COLO668 (cell line): Measurements from ENCODE around the gene RBPMS2.
A peak's percentile ranks its signal among the peaks of the same experiment; 100 is the strongest.

ENCODE experiments used
- DNase-seq: peaks from one replicate; lab custom pipeline; 2025; ENCODE audit not compliant: unreplicated experiment; lab: John Stamatoyannopoulos, UW

The RBPMS2 gene

DNA sequence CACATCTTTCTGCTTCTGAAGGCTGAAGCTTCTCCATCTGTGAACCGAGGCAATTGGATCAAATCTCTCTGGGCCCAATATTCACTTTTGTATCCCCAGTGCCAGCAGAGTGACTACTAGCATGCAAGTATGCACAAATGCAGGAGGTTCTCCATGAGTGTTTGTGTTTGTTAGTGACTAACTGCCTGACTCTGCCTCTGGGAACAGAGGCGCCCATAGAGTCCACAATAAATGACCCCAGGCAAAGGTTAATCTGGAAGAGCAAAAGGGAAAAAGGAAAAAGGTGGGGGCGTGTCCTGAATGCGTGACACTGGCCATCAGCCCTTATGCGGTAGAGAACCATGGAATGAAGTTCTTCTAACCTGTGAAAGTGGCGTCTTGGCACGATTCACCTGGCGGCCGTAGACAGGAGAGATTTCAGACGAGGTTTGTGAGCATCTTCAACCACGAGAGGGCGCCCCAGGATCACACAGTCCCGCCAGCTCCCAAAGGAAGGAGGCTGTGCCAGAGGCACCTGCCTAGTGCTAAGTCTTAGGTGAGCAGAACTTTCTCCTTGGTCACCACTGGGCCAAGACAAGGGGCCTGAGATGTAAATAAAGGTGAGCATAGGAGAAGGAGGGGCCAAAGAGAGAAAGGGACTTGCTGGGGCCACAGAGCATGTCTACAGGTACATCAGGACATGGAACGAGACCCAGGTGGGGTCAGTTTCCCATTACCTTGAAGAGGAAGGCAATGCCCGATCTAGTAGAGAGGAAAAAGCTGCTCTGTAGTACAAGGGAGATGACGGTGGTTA, 44.2 kb downstream of the RBPMS2 start:
- peak; percentile 82 for DNase-seq

DNA sequence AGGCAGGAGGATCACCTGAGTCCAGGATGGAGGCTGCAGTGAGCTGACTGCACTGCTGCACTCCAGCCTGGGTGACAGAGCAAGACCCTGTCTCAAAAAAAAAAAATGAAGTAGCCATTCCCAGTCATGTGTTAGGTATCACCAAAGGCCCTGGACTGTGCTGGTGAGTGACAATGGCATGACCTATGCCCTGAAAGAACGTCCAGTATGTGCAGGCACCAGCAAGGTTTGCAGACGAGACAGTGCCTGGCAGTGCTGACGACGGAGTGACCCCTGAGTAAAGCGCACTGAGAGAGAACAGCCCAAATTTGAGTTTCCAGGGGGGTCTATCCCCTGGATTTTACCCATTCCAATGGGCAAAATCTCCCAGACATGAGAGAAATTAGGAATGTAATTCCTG, 45.2 kb downstream of the RBPMS2 start:
- no peak for DNase-seq

DNA sequence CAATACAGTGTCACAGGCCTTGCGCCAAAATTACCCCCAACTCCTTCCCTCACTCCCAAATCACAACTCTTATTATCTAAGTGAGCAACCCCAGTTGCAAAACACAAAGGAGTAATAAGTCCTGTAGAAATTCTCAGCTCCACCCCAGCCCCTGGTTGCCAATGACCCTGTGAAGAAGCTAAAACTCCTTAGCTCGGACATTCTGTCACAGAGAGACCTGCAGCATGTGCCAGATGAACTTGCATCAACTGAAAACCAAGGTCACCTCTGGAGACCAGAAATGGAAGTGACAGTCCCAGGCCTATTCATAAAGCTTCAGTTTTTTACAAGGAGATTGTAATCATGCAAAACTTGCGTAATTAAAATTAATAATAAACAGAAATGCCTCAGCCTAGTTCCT, 55.2 kb downstream of the RBPMS2 start:
- DNase-seq = no peak

DNA sequence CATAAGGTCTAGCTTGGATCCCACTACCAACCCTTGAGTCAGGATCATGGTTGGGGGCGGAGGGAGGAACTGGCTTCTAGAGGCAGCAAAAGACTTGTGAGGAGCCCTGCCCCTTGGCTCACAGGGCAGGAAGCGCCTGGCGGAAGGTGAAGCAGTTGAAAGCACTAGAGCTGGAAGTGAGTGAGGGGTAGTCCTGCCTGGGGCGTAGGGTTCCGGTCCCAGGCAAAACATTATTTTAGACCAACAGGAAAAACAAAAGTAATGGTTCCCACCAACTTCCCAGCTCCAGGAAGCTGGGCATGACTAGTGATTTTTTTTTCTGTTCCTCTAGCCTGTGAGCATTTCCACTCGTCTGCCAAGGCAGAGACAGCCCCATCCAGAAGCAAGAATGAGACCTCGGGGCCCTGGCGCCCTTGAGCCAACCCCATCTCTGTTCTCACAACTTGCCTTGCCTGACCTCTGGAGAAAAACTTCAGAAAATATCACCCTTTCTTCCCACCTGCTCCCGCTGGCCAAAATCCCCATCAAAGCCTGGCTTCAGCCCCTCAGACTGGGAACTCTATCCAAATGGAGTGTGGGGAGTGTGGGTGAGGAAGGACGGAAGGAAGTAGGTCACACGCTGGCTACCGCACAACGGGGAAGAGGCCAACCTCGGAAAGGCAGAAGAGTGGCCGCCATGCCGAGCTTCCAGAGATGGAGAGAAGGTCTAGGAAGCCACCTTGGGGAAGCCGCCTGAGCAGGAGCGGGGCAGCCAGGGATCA, 57.5 kb downstream of the RBPMS2 start:
- no peak for DNase-seq

DNA sequence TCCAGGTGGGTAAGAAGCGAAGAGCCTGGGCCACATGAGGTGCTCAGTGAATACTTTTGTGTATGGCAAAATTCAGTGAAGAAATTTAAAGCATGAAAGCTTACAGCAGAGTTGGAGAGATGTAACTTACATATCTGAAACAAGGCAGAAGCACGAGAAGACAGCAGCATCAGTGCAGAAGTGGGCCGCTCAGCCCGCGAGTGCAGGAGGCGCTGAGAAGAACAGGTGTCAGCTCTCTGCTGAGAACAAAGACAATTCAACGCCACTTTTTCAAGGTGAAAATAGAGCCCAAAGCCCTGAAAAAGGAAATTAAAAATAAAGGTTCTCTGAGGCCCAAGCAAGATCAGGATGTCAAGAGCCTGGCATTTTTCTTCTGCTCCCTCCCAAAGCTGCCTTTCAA, 58.3 kb downstream of the RBPMS2 start:
- no peak for DNase-seq

DNA sequence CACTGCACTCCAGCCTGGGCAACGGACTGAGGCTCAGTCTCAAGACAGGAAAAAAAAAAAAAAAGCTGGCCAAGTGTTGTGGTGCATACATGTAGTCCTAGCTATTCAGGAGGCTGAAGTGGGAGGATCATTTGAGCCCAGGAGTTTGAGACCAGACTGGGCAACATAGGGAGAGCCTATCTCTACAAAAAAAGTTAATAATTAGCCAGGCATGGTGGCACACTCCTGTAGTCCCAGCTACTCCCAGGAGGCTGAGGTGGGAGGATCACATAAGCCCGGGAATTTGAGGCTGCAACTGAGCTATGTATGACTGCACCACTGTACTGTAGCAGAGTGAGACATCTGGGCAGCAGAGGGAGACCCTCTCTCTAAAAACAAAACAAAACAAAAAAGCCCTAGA, 58.9 kb downstream of the RBPMS2 start:
- no peak for DNase-seq

DNA sequence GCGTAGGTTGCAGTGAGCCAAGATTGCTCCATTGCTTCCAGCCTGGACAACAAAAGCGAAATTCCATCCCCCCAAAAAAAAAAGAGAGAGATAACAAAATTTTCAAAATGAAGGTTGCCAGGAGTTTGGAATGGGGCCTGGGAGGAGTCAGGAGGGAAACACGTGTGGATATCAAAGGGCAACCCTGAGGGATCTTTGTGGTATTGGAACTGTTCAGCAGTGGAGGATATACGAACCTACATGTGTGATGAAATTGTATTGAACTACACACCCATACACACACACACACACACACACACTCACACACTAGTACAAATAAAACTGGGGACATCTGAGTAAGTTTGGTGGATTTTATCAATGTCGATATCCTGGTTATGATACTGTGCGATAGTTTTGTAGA, 61.8 kb downstream of the RBPMS2 start:
- no peak for DNase-seq

DNA sequence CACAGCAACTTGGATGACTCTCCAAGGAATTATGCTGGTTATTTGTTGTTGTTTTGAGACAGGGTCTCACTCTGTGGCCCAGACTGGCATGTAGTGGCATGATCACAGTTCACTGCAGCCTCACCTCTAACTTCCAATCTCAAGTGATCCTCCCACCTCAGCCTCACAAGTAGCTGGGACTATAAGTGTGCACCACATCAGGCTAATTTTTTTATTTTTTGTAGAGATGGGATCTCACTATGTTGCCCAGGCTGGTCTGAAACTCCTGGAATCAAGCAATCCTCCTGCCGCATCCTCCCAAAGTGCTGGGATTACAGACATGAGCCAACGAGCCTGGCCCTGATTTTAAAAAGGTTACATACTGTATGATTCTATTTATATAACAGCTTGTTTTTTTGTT, 63.0 kb downstream of the RBPMS2 start:
- no peak for DNase-seq

DNA sequence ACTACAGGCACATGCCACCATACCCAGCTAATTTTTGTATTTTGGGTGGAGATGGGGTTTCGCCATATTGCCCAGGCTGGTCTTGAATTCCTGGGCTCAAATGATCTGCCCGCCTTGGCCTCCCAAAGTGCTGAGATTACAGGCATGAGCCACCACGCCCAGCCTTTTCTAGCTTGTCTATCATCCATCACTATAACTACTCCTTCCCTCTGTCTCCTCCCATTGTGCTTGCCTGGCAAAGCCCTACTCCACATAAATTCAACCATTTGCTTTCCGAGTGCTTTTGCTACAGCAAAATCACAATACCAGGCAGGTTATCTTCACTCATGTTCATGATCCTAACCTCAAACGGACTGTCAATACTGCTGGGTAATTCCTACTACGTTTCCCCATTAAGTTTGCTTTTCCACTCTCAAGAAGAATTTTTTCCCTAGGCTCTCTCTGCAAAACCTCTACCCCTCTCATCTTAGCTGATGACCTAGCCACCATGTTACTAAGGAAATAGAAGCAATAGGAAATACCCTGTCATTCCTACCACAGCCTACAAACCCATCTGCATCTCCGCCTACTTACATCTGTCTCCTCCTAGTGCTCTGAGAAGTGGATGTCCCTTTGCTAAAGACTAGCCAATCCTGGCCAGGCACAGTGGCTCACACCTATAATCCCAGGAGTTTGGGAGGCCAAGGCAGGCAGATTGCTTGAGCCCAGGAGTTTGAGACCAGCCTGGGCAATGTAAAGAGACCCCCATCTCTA, 64.5 kb downstream of the RBPMS2 start:
- DNase-seq = no peak

DNA sequence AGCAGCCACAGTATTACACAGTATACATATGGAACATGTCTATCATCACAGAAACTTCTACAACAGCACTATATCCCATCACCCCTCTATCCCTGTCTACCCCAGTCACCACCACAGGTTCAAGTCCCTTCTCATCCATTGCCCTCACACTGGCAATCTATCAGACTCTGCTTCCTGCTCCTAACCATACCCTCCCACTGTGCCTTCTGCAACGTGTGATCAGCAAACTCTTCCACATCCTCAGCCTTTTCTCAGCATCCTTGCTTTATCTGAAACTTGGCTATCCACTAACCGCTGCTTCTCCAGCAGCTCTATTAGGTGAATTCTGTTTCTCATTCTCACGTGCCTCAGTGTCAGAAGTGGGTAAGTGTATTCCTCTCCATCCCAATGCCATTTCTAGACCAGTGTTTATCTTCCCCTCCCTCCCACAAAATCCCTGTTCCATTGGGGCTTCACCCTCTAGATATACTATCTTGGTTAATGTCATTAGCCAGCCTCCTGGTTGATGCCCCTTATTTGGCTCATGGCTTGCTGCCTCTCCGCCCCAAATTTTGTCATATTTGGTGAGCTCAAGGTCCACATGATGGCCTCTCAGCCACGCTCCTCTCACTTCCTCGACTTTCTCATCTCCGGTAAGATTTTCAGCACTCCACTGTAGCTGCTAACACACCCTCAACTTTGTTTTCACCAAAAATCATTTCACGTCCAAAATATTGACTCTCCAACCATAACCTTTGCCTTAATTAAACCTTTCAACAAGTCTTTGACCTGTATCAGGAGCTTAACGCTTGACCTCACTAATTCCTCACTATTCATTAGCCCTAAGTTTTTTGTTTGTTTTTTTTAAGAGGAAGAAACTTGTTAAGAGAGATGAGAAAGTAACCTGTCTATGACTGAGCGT, 69.1 kb downstream of the RBPMS2 start:
- DNase-seq = no peak

DNA sequence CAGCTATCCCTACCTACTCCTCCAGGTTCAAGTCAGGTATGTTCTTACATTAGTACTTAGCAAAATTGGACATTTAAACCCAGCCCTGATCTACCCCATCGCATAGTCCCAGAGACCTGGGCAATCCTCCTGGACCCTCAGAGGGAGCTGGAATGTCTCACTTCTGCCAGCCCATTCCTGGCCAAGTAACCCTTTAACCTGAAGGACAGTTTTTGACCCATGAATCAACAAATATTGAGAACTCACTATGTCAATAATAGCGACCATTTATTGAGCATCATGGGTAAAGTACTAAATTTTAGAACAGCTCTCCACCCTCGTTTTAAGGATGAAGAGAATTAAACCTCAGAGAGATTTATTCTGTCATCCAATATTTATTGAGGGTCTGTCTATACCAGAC, 70.4 kb downstream of the RBPMS2 start:
- no peak for DNase-seq

DNA sequence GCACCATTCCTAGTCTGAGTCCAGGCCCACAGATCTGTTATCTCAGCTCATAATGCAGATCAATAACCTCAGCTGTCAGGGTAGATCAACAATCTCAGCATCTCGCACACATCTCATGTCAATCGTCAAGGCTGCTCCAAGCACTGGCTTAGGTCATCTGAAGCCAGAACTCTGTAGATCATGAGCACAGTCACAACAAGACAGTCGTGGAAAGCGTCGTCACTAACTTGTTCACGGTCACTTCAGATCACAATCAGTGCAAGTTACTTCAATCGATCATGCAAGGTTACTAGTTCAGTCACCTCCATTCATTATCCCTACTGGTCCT, 71.8 kb downstream of the RBPMS2 start:
- DNase-seq = no peak

DNA sequence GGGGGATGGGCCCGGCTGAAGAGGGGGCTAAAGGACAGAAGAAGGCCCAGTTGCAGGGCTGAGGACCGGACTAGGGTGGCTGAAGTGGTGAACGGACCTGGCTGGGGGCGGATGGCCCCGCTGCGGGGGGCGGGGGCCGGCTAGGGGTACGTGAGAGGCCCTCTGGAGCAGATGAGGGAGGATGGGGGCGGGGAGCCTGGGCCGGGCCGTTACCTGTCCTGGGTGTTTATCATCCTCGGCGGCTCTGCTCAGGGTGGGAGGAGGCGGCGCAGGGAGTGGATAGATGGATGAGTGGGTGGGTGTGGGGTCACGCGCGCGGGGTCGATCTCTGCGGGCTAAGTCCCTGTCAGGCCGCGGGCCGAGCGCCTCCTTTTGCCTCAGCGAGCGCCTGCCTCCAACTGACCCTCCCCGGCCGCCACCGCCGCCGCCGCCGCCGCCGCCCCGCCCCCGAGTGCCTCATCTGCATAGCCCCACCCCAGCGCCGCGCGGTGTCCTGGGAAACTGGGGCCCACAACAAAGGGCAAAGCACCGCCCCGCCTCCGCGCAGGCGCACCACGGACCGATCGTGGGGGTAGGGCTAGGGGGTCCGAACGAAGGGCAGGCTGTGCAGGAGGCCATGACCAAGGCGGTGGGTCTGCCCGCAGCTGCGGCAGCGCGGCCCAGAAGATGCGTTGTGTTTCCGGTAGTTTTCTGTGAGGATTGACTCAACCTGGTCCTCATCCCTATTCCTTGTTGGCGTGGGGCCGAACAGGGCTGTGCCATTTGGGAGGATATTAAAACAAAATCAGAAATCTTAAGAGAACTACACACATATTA, 72.4 kb downstream of the RBPMS2 start:
- DNase-seq = peak; percentile 96

DNA sequence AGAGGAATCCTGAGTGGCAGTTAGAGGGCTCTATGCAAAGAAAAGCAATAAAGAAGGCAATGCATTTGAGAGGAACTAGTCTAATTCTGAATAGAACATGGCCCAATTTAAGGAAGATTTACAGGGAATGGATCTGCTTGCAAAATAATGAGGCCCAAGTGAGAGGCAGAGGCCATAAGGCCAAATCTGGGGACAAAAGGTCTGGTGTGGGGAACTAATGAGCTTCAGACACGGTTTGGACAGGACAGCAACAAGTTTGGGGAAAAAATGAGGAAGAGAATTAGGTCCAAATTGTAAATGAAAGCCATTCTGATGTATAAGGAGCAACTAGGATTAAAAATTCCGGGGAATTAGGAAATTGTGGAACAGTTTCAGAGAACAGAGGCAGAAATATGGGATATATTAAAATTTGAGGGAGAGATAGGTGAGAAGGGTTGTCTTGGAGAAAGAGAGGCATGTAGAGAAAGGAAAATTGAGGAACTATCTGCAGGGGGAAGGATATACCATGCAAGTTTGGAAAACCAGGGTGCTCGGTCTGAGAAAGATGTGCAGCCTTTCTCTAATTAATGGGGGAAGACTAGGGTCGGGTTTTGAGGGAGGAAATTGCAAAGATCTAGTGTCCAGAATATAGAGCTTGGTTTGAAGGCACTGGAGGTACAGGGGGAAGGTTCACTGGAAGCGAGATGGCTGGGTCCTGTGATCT, 73.8 kb downstream of the RBPMS2 start:
- no peak for DNase-seq

DNA sequence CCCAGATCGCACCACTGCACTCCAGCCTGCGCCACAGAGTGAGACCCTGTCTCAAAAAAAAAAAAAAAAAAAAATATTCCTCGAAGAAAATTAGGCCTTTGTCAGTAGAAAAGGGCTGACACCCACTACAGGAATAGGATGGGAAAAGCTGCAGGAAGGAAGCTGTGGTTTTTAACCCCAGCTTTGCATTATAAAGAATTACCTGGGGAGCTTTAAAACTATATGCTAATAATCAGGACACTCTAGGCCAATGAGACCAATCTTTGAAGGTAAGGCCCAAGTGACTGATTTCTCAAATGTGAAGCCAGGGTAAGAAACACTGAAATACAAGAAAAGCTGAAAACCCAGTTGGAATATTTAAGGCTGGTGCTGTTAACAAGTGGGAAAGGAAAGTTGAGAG, 74.3 kb downstream of the RBPMS2 start:
- no peak for DNase-seq

DNA sequence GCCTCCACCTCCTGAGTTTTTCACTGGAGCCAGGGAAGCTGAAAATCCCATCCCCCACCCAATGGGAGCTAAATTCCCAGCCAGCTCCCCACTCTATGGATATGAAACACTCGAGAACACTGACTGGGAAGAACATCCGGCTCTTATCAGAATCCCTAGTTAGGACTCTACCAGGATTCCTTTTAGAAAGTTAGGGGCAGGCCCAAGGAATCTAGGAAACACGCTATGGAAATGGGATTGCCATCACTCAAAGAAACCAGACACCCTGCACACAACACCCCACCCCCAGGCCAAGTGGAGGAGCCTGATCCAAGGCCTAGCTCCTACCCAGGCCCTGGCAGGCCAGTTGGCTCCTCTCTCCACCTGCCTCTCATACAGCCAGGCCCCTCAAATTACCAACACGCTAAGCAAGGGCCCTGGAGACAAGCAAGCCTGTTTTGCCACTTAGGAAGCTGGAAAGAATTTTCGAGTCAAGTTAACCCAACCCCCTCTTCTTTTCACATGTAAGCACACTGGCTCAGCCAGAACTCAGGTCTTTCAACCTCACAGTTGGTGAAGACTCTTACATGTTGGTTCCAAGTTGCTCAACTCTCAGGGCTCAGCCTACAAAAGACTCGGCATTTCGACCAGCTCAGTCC, 75.5 kb downstream of the RBPMS2 start:
- peak; percentile 51 for DNase-seq

DNA sequence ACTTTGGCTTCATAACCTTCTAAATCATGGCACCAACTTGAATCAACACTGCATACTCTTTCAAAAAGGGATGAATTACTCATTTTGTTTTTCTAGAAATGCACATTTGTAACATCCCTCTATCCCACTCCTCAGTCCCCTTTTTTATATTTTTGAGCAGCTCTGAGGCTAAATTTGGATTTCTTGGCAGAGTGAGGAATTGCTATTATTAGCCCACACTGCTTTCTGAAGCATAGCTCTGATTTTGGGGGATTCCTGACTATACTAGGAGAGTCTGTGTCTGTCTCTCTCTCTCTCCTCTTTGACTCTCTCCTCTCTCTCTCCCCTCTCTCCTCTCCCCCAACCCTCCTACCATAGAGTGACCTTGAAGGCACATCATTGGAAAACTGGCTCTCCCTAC, 76.6 kb downstream of the RBPMS2 start:
- no peak for DNase-seq

DNA sequence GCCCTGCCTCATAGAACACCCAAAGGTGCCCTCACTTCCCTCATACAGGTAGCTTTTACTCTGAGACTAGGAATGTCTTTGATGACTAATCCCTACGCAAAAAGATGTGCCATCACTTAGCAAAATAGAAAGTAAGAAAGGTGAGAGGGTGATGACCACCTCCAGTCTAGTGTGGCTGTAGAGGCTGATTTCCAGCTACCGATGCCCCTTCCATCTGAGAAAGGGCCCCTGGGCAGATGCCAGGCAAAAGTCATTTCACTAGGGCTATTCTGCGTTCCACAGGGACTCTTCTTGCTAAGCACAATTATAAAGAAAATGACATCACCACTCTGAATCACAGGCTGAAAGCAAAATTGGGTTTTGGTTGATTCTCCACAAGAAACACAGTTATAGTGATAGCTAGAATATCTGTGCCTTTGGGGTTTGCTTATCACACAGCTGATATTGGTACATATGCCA, 77.4 kb downstream of the RBPMS2 start:
- no peak for DNase-seq

DNA sequence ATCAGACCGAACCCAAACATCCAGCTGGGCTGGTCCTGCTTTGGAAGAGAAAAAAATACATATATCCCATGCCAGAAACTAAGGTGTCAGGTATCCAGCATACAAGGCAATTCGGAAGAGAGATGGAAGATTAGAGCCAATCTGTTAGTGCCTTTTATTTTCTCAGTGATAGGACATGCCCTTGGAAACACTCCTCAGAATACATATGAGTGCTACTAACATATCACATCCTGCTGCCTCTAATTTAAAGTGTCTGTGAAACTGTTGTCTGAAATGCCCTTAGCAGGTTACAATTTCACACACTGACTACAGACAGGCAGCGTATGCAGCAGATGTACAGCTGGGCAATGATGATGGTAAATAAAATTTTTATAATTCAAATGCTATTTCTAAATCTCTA, 78.9 kb downstream of the RBPMS2 start:
- no peak for DNase-seq
